ENCODE data around the gene NOTUM.

The NOTUM gene

DNA sequence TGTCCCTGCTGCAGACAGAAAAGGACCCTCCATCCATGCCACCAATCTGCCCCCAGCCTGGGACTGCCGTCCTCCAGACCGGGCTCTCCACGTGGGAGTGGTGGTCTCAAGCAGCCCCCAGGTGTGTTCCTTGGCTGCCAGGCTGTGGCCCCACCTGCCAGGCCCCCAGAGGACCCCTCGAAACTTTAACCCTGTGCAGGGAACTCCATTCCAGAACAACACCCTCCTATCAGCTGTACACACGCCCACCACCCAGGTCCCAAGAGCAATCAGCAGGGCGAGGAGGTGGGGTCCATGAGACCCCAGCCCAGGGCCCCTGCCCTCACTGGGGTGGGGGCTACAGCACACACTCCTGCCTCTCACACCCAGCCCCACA is 25.3 kb downstream of the NOTUM start:
- no peak for DNase-seq (ENCODE audit: low spot score)

DNA sequence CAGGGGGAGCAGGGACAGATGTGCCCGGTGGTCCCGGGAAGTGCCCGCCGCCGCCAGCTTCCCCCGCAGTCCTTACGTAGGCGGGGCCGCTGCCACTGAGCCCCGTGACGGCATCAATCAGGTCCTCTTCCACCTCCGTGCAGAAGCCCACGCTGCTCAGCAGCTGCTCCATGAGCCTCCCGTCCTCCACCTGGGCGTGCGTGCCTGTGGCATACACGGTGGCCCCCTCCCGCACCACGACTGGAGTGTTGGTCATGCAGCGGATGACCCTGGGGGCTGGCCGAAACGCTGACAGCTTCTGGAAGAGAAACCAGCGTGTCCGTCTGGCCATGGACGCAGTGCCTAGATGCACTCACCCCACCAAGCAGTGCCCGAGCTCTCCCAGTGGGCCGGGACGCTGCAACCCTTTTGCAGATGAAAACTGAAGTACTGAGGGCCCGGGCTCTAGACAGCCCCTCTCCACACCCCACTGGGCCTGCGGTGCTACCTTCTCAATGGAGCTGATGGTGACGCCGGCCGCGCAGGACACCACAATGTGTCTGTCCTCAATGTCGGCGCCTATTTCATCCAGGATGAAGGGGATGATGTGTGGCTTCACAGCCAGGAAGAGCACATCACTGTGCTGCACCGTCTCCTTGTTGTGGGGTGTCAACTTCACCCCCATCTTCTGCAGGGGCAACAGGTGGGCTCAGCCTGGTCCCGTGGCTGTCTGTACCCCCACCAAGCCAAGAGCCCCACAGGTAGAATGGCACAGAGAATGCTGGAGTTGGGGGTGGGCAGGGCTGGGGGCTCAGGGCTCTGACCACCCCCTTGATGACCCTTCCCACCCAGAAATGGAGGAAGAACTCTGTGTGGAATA is 25.9 kb downstream of the NOTUM start:
- DNase-seq (ENCODE audit: low spot score) = no peak

DNA sequence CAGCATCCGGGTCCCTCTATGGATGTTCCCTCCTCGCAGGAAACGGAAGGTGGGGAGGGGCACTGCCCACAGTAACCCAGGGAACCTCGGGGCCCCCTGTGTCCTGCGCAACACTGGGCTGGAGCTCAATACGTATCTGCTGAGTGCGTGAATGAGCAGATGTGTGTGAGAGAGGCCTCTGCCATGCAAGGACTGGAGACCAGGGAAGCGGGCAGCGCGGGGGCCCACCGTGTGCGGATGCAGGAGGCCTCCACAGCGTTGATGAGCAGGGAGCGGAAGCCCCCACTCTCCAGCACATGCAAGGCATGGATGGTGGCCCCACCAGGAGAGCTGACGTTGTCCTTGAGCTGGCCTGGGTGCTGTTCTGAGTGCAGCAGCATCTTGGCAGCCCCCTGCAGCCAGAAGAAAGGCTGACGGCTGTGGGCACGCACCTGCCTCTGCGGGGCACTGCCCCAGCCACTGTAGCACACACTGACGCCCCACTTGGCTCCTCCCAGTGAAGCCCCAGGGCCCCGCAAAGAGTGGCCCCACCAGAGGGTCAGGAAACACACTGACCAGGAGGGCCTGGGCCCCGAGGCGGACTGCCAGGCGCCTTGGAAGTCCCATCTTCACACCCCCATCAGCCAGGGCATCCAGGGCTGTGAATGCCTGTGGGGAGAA is 26.8 kb downstream of the NOTUM start:
- no peak for DNase-seq (ENCODE audit: low spot score)

GRCh38 chr17:81933178-81933699 is 27.7 kb downstream of the NOTUM start:
- DNase-seq (ENCODE audit: low spot score) = no peak

GRCh38 chr17:81932333-81932983 is 28.5 kb downstream of the NOTUM start:
- no peak for DNase-seq (ENCODE audit: low spot score)

GRCh38 chr17:81931557-81932332 is 29.2 kb downstream of the NOTUM start:
- DNase-seq (ENCODE audit: low spot score) = peak; percentile 72

DNA sequence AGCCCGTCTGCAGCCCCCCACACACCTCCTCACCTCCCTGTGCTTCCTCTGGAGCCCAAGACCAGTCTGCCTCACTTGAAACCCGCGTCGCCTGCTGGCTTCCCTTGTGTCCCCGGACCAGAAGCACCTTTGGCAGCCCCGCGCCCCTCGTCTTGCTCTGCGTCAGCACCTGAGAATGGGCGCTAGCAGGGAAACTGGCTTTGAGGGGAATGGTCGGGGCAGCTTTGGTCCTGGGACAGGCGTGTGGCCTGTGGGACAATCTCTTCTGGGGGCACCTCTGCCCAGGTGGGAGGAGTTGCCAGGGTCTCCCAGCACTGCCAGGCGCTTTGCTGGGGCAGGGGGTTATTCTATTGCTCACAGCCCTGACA is 29.8 kb downstream of the NOTUM start:
- no peak for DNase-seq (ENCODE audit: low spot score)

DNA sequence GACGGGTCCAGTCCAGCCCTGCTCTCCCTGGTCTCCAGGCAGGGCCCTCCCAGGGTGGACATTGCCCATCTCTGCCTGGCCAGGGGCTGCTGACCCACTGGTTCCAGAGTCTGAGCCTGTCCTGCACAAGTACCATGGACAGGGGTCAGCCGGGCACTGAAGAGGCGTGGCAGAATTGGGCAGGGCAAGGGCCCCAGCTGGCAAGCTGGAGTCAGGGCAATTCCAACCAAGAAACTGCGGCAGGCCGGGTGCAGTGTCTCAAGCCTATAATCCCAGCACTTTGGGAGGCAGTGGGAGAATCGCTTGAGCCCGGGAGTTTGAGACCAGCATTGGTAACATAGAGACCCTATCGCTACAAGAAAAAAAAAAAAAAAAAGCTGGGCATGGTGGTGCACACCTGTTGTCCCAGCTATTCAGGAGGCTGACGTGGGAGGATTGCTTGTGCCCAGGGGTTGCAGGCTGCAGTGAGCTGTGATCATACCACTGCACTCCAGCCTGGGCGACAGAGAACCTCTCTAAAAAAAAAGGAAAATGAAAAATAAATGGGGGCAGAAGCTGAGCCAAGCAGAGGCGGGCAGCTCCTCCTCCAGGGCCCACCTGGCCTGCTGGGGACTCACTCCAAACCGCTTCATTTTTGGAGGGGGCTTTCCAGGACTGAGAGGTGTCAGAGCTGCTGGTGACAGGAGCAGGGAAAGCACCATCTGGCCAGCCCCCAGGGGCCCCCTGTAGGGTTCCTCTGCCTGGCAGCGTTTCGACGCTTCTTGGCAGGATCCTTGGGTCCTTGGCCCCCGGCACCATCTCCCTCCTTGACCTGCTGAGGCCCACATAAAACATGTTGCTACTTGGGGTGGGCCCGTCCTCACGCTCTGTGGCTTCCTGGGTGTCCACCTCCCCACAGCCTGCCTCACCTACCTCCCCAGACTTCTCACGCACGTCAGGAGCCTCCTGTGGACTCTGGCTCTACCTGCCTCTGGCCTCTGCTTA is 30.6 kb downstream of the NOTUM start:
- DNase-seq (ENCODE audit: low spot score) = no peak

- DNase-seq (ENCODE audit: low spot score) = no peak
These were observed 31.5 kb downstream of the NOTUM start for GRCh38 chr17:81929253-81930141.

DNA sequence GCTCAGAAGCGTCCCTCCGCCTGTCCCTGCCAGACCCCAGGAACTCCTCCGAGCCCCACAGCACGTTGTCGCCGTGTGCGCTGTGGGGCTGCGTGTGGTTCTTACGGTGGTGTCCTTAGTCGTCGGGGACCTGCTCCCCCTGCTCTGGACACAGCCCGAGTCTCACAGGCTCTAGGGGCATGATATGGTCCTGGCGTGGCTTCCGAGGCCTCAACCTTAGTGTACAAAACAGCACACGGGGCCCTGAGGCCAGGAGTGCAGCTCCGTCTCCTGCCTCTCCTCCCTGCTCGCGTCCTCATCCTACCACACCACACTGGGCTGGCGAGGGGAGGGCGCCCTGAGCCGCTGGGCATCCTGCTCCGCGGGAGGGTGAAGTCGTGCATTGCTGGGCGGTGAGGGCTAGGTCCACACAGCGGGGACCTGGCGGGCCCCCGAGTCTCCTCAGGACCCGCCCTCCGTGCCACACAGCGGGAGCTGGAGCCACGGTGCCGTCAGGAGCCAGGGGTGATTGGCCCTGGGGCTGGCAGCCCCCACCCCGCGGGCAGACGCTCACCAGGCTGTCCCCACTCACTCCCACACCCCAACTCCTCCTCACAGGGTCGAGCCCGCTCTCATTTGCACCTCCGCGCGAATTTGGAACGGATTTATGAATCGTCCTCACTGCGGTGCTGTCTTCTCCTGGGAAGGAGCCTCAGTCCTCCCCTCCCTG is 32.3 kb downstream of the NOTUM start:
- peak; percentile 67 for DNase-seq (ENCODE audit: low spot score)

GRCh38 chr17:81927653-81928543 is 33.1 kb downstream of the NOTUM start, which contains the start of gene MAFG:
Gene MAFG, minus strand, starts transcription at chr17:81927735. Its CDS starts 4,550 bp downstream, at chr17:81923185.
- DNase-seq (ENCODE audit: low spot score) = peak; percentile 100

- no peak for DNase-seq (ENCODE audit: low spot score)
These were observed 33.8 kb downstream of the NOTUM start for GRCh38 chr17:81927152-81927652.

GRCh38 chr17:81926451-81927151 is 34.4 kb downstream of the NOTUM start:
- DNase-seq (ENCODE audit: low spot score) = peak; percentile 67

DNA sequence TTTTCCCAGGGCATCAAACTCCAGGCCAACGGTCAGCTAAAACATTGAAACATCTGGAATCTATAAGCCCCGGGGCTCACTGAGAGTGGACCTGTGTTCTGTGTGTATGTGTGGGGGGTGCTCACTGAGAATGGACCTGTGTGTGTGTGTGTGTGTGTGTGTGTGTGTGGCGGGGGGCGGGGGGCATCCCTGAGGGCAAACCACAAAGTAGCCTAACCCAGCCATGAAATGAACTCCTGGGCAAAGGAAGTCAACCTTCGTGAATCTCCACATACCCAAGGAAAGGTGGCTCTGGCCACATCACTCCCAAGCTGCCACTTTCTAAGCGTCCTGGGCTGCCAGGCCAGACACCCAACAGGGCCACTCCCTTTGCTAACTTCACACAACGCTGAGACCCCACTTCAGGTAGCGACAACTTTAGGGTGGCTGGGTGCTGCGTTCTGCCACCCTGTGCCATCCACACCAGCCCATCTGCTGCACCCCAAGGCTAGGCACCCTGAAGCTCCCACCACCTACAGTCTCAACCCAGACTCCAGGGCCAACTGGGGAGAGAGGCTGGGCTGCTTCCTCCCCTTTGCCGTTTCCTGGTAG is 35.0 kb downstream of the NOTUM start:
- DNase-seq (ENCODE audit: low spot score) = no peak

DNA sequence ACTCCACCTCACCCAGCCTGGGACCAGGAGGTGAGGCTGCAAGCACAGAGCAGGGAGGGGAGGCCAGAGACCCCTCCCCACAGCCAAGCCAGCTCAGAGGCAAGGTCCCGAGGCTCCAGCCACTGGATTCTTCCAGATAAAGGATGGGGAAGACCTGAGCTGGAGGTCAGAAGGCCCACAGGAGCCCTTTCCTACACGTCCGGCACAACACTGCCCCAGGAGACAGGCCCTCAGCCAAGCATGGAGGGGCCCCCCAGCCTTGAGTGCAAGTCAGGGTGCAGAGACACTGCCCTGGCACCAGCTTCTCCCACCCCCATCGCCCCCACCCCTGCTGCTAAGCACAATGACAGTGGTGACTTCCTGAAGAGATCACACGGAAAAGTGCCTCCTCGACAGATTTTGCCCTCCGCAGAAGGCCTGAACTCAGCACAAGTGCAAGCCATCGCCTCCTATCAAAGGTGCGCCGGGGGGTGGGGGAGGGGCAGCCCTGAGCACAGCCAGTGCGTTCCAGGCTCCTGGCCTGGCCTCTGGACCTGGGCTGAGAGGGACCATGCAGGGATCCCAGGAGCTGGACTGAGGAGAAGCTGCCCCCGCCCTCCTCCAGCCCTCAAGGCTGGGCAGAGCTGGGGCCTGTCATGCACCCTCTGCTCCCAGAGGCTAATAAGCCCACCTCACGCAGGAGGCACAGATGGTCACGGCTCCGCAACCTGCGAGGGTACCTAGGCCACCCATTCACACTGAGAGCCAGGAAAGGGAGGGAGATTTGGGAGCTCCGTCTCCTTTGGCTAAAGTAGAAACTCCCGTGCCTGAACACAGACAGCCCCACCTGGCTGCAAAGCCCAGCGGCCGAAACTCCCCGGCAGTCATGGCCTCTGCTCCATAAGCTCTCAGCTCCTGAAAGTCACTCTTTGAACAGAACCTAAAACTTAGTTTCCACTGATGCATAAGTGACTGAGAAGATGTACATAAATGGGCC is 36.1 kb downstream of the NOTUM start:
- no peak for DNase-seq (ENCODE audit: low spot score)
